HEK293 (cell line): ENCODE results near the gene NEK10.
"Not testable (repeated sequence)": the region's sequence is repeated elsewhere in the genome, so short reads cannot be mapped to it uniquely, and the experiment has no call there.

ENCODE experiments used
- CTCF ChIA-PET: fragments of 350-600 bp; formaldehyde crosslinking; extraction: SDS; loops from one replicate; lab custom pipeline; 2021; ENCODE audit warnings: antibody characterized with exemption; lab: Yijun Ruan, JAX
- POLR2A ChIA-PET: fragments of 300-600 bp; formaldehyde crosslinking; extraction: SDS; loops from one replicate; lab custom pipeline; 2020; ENCODE audit warnings: antibody characterized with exemption, inconsistent platforms; lab: Yijun Ruan, JAX
- H3K27ac ChIP-seq: fragments of 200-500 bp; sonication (Bioruptor generic); 2 replicates; pipeline ENCODE4 v1.5.1; 2014; ENCODE audit warnings: low read depth, low read length, control low read depth, inconsistent platforms; ENCODE audit errors: extremely low read depth
- H3K36me3 ChIP-seq, 2 experiments: fragments of 200-500 bp in 1 of 2; sonication (Bioruptor generic) in 1 of 2; 1 replicate in 1 of 2; 2 replicates in 1 of 2; pipeline ENCODE4 v1.5.1; 2014 to 2017; ENCODE audit warnings: inconsistent platforms in 2 of 2, low read length in 2 of 2; ENCODE audit not compliant: control insufficient read depth in 2 of 2, insufficient read depth in 1 of 2
- H3K4me1 ChIP-seq: fragments of 200-500 bp; sonication (Bioruptor generic); 2 replicates; pipeline ENCODE4 v1.5.1; 2014; ENCODE audit warnings: mild to moderate bottlenecking, low read length, inconsistent platforms; ENCODE audit not compliant: control insufficient read depth, insufficient read depth
- H3K4me3 ChIP-seq: 2 replicates; pipeline ENCODE4 v1.5.1; 2011; ENCODE audit warnings: low read depth, mild to moderate bottlenecking, control low read depth, low read length, moderate library complexity
- H3K9me3 ChIP-seq: fragments of 200-500 bp; sonication (Bioruptor generic); 2 replicates; pipeline ENCODE4 v1.5.1; 2014; ENCODE audit warnings: low read depth, low read length, inconsistent platforms; ENCODE audit not compliant: control insufficient read depth, insufficient read depth
- KLF16 ChIP-seq: fragments of 450-650 bp; formaldehyde crosslinking; IDR thresholded peaks from 2 replicates; pipeline ENCODE4 v1.5.1; 2017; ENCODE audit warnings: missing biosample characterization, missing genetic modification characterization
- OVOL3 ChIP-seq: fragments of 450-650 bp; formaldehyde crosslinking; IDR thresholded peaks from 2 replicates; pipeline ENCODE4 v1.5.1; 2016; ENCODE audit warnings: missing biosample characterization, missing genetic modification characterization
- WT1 ChIP-seq: fragments of 450-650 bp; formaldehyde crosslinking; IDR thresholded peaks from 2 replicates; pipeline ENCODE4 v1.5.1; 2016; ENCODE audit warnings: missing biosample characterization, missing genetic modification characterization
- YY2 ChIP-seq: fragments of 450-650 bp; formaldehyde crosslinking; IDR thresholded peaks from 2 replicates; pipeline ENCODE4 v1.5.1; 2016; ENCODE audit warnings: missing biosample characterization, missing genetic modification characterization
- ZBTB48 ChIP-seq: fragments of 450-650 bp; formaldehyde crosslinking; IDR thresholded peaks from 2 replicates; pipeline ENCODE4 v1.5.1; 2016; ENCODE audit warnings: missing biosample characterization, missing genetic modification characterization
- ZFP69B ChIP-seq: fragments of 450-650 bp; formaldehyde crosslinking; IDR thresholded peaks from 2 replicates; pipeline ENCODE4 v1.5.1; 2016; ENCODE audit warnings: missing biosample characterization, missing genetic modification characterization
- ZNF10 ChIP-seq: fragments of 450-650 bp; formaldehyde crosslinking; IDR thresholded peaks from 2 replicates; pipeline ENCODE4 v1.5.1; 2017; ENCODE audit warnings: missing biosample characterization, missing genetic modification characterization
- ZNF112 ChIP-seq: fragments of 450-650 bp; formaldehyde crosslinking; IDR thresholded peaks from 2 replicates; pipeline ENCODE4 v1.5.0; 2017; ENCODE audit warnings: missing biosample characterization, missing genetic modification characterization
- ZNF214 ChIP-seq: fragments of 450-650 bp; formaldehyde crosslinking; IDR thresholded peaks from 2 replicates; pipeline ENCODE4 v1.5.1; 2017; ENCODE audit warnings: missing biosample characterization, mild to moderate bottlenecking, missing genetic modification characterization, borderline replicate concordance
- ZNF239 ChIP-seq: fragments of 450-650 bp; formaldehyde crosslinking; IDR thresholded peaks from 2 replicates; pipeline ENCODE4 v1.5.1; 2016; ENCODE audit warnings: missing biosample characterization, missing genetic modification characterization
- ZNF335 ChIP-seq: fragments of 450-650 bp; formaldehyde crosslinking; conservative IDR thresholded peaks from 2 replicates; pipeline ENCODE4 v1.5.1; 2016; ENCODE audit warnings: missing biosample characterization, missing genetic modification characterization
- ZNF473 ChIP-seq: fragments of 450-650 bp; formaldehyde crosslinking; IDR thresholded peaks from 2 replicates; pipeline ENCODE4 v1.5.1; 2017; ENCODE audit warnings: missing biosample characterization, missing genetic modification characterization
- ZNF530 ChIP-seq: fragments of 450-650 bp; formaldehyde crosslinking; IDR thresholded peaks from 2 replicates; pipeline ENCODE4 v1.5.1; 2016; ENCODE audit warnings: low read depth, missing biosample characterization, missing genetic modification characterization
- ZNF664 ChIP-seq: fragments of 450-650 bp; formaldehyde crosslinking; IDR thresholded peaks from 2 replicates; pipeline ENCODE4 v1.5.1; 2016; ENCODE audit warnings: missing biosample characterization, missing genetic modification characterization
- ZSCAN30 ChIP-seq: fragments of 450-650 bp; IDR thresholded peaks from 2 replicates; pipeline ENCODE4 v1.5.1; 2018; ENCODE audit warnings: missing biosample characterization, mild to moderate bottlenecking, missing genetic modification characterization, moderate library complexity
- TF ChIP-seq, protein P1 (sequence below): fragments of 450-650 bp; formaldehyde crosslinking; IDR thresholded peaks from 2 replicates; pipeline ENCODE4 v1.5.1; 2016; ENCODE audit warnings: missing biosample characterization, missing genetic modification characterization
- TF ChIP-seq, protein P2 (sequence below): fragments of 450-650 bp; formaldehyde crosslinking; IDR thresholded peaks from 2 replicates; pipeline ENCODE4 v1.5.1; 2016; ENCODE audit warnings: missing biosample characterization, missing genetic modification characterization, borderline replicate concordance
- TF ChIP-seq, protein P3 (sequence below): fragments of 450-650 bp; formaldehyde crosslinking; IDR thresholded peaks from 2 replicates; pipeline ENCODE4 v1.5.1; 2016; ENCODE audit warnings: missing biosample characterization, missing genetic modification characterization
- TF ChIP-seq, protein P4 (sequence below): fragments of 450-650 bp; formaldehyde crosslinking; IDR thresholded peaks from 2 replicates; pipeline ENCODE4 v1.5.1; 2016; ENCODE audit warnings: missing biosample characterization, missing genetic modification characterization
- TF ChIP-seq, protein P5 (sequence below): fragments of 450-650 bp; formaldehyde crosslinking; IDR thresholded peaks from 2 replicates; pipeline ENCODE4 v1.5.1; 2016; ENCODE audit warnings: missing biosample characterization, missing genetic modification characterization

The NEK10 gene

DNA sequence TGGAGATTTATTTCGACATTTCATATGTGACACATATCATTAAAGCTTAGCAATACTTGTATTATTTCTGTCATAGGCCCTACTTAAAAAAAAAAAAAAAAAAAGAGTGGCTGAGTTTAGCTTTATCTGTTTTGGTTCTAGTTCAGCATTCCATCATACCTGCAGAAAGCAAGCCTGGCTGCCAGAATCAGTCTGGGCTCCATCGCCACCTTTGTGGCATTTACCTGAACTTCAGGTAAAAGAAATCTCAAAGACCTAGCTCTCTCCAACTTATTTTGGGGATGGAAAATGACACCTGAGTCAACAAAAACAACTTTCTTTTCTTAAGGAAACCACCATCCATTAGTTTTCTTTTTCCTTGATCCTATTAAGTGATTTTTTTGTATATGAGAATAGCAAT, 82.1 kb downstream of the NEK10 start:
- ChIA-PET POLR2A (no interaction called here), CTCF (no interaction called here)
- no peaks in the 10 kb centered on the region for H3K9me3 ChIP-seq
- no peaks in the 10 kb centered on the region for H3K4me1 ChIP-seq
- no peaks in the 10 kb centered on the region for H3K36me3 ChIP-seq
- no peak for TF ChIP-seq ZNF239 (tag by site-specific recombination)
- no peak for TF ChIP-seq ZSCAN30
- TF ChIP-seq ZNF473 (tag by site-specific recombination), result no peak
- TF ChIP-seq, protein P1, sequence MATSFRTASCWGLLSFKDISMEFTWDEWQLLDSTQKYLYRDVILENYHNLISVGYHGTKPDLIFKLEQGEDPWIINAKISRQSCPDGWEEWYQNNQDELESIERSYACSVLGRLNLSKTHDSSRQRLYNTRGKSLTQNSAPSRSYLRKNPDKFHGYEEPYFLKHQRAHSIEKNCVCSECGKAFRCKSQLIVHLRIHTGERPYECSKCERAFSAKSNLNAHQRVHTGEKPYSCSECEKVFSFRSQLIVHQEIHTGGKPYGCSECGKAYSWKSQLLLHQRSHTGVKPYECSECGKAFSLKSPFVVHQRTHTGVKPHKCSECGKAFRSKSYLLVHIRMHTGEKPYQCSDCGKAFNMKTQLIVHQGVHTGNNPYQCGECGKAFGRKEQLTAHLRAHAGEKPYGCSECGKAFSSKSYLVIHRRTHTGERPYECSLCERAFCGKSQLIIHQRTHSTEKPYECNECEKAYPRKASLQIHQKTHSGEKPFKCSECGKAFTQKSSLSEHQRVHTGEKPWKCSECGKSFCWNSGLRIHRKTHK (tag by site-specific recombination), result no peak
- no peak for TF ChIP-seq KLF16
- TF ChIP-seq ZFP69B, result no peak
- no peak for TF ChIP-seq ZNF214 (tag by site-specific recombination)
- TF ChIP-seq, protein P2, sequence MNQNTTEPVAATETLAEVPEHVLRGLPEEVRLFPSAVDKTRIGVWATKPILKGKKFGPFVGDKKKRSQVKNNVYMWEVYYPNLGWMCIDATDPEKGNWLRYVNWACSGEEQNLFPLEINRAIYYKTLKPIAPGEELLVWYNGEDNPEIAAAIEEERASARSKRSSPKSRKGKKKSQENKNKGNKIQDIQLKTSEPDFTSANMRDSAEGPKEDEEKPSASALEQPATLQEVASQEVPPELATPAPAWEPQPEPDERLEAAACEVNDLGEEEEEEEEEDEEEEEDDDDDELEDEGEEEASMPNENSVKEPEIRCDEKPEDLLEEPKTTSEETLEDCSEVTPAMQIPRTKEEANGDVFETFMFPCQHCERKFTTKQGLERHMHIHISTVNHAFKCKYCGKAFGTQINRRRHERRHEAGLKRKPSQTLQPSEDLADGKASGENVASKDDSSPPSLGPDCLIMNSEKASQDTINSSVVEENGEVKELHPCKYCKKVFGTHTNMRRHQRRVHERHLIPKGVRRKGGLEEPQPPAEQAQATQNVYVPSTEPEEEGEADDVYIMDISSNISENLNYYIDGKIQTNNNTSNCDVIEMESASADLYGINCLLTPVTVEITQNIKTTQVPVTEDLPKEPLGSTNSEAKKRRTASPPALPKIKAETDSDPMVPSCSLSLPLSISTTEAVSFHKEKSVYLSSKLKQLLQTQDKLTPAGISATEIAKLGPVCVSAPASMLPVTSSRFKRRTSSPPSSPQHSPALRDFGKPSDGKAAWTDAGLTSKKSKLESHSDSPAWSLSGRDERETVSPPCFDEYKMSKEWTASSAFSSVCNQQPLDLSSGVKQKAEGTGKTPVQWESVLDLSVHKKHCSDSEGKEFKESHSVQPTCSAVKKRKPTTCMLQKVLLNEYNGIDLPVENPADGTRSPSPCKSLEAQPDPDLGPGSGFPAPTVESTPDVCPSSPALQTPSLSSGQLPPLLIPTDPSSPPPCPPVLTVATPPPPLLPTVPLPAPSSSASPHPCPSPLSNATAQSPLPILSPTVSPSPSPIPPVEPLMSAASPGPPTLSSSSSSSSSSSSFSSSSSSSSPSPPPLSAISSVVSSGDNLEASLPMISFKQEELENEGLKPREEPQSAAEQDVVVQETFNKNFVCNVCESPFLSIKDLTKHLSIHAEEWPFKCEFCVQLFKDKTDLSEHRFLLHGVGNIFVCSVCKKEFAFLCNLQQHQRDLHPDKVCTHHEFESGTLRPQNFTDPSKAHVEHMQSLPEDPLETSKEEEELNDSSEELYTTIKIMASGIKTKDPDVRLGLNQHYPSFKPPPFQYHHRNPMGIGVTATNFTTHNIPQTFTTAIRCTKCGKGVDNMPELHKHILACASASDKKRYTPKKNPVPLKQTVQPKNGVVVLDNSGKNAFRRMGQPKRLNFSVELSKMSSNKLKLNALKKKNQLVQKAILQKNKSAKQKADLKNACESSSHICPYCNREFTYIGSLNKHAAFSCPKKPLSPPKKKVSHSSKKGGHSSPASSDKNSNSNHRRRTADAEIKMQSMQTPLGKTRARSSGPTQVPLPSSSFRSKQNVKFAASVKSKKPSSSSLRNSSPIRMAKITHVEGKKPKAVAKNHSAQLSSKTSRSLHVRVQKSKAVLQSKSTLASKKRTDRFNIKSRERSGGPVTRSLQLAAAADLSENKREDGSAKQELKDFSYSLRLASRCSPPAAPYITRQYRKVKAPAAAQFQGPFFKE, result no peak
- no peak for TF ChIP-seq YY2 (tag by site-specific recombination)
- no peak for TF ChIP-seq ZNF530
- TF ChIP-seq ZNF10 (tag by site-specific recombination), result no peak
- TF ChIP-seq, protein P3, sequence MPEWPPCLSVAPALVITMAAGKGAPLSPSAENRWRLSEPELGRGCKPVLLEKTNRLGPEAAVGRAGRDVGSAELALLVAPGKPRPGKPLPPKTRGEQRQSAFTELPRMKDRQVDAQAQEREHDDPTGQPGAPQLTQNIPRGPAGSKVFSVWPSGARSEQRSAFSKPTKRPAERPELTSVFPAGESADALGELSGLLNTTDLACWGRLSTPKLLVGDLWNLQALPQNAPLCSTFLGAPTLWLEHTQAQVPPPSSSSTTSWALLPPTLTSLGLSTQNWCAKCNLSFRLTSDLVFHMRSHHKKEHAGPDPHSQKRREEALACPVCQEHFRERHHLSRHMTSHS (tag by site-specific recombination), result no peak
- no peak for TF ChIP-seq ZNF112 (tag by site-specific recombination)
- no peak for TF ChIP-seq OVOL3 (tag by site-specific recombination)
- no peak for TF ChIP-seq ZNF664 (tag by site-specific recombination)
- TF ChIP-seq WT1, result no peak
- no peak for TF ChIP-seq ZNF335 (tag by site-specific recombination)
- TF ChIP-seq, protein P4, sequence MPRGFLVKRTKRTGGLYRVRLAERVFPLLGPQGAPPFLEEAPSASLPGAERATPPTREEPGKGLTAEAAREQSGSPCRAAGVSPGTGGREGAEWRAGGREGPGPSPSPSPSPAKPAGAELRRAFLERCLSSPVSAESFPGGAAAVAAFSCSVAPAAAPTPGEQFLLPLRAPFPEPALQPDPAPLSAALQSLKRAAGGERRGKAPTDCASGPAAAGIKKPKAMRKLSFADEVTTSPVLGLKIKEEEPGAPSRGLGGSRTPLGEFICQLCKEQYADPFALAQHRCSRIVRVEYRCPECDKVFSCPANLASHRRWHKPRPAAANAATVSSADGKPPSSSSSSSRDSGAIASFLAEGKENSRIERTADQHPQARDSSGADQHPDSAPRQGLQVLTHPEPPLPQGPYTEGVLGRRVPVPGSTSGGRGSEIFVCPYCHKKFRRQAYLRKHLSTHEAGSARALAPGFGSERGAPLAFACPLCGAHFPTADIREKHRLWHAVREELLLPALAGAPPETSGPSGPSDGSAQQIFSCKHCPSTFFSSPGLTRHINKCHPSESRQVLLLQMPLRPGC (tag by site-specific recombination), result no peak
- no peak for TF ChIP-seq ZBTB48 (tag by site-specific recombination)
- TF ChIP-seq, protein P5, sequence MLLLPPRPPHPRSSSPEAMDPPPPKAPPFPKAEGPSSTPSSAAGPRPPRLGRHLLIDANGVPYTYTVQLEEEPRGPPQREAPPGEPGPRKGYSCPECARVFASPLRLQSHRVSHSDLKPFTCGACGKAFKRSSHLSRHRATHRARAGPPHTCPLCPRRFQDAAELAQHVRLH (tag by site-specific recombination), result no peak
- no peak overlapping the region for H3K4me3 ChIP-seq
- H3K27ac ChIP-seq, result no peak overlapping the region

DNA sequence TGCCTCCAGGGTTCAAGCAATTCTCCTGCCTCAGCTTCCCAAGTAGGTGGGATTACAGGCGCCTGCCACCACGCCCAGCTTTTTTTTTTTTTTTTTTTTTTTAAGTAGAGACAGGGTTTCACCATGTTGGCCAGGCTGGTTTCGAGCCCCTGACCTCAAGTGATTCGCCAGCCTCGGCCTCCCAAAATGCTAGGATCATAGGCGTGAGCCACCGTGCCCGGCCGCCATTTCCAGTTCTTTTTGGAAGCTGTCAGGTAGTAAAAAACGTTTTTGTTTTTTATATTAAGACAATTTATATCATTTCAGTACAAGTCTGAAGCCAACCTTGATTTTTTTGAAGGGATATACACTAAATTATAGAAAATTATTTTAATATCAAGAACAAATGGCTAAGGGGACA, 82.7 kb downstream of the NEK10 start:
- H3K9me3 ChIP-seq, H3K36me3 ChIP-seq, POLR2A ChIA-PET, CTCF ChIA-PET, H3K4me1 ChIP-seq, H3K27ac ChIP-seq, H3K4me3 ChIP-seq: not testable (repeated sequence)
